ENCODE data around the gene LSP1.

The LSP1 gene

GRCh38 chr11:1841511-1842148 is 11.3 kb upstream of the LSP1 start:
- Histone ChIP-seq H3K4me3 (replicated peaks; ENCODE audit: insufficient read depth, low read length) (no peak overlapping the region), H3K27ac (replicated peaks) (no peak overlapping the region), H3K27me3 (ENCODE audit: insufficient read depth, poor library complexity, severe bottlenecking) (no peaks in the 10 kb centered on the region)
- TF ChIP-seq POLR2AphosphoS5 (IDR thresholded peaks at IDR 0.05; ENCODE audit: low read depth) (no peak), SPI1 (IDR thresholded peaks at IDR 0.05; ENCODE audit: borderline replicate concordance, low read depth) (no peak), GABPA (IDR thresholded peaks at IDR 0.05; ENCODE audit: low read depth) (no peak), CTCF (IDR thresholded peaks at IDR 0.05; ENCODE audit: insufficient read depth, low read length) (no peak)
- TF ChIP-seq, protein P1, sequence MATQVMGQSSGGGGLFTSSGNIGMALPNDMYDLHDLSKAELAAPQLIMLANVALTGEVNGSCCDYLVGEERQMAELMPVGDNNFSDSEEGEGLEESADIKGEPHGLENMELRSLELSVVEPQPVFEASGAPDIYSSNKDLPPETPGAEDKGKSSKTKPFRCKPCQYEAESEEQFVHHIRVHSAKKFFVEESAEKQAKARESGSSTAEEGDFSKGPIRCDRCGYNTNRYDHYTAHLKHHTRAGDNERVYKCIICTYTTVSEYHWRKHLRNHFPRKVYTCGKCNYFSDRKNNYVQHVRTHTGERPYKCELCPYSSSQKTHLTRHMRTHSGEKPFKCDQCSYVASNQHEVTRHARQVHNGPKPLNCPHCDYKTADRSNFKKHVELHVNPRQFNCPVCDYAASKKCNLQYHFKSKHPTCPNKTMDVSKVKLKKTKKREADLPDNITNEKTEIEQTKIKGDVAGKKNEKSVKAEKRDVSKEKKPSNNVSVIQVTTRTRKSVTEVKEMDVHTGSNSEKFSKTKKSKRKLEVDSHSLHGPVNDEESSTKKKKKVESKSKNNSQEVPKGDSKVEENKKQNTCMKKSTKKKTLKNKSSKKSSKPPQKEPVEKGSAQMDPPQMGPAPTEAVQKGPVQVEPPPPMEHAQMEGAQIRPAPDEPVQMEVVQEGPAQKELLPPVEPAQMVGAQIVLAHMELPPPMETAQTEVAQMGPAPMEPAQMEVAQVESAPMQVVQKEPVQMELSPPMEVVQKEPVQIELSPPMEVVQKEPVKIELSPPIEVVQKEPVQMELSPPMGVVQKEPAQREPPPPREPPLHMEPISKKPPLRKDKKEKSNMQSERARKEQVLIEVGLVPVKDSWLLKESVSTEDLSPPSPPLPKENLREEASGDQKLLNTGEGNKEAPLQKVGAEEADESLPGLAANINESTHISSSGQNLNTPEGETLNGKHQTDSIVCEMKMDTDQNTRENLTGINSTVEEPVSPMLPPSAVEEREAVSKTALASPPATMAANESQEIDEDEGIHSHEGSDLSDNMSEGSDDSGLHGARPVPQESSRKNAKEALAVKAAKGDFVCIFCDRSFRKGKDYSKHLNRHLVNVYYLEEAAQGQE (IDR thresholded peaks at IDR 0.05; ENCODE audit: insufficient replicate concordance, low read depth), result no peak
- DNase-seq (ENCODE audit: low read depth in 1 of 2, low spot score in 1 of 2), result no peak

- no peak for DNase-seq (ENCODE audit: low read depth in 1 of 2, low spot score in 1 of 2)
- no peak for TF ChIP-seq POLR2AphosphoS5 (IDR thresholded peaks at IDR 0.05; ENCODE audit: low read depth)
- TF ChIP-seq CTCF (IDR thresholded peaks at IDR 0.05; ENCODE audit: insufficient read depth, low read length), result no peak
- no peak for TF ChIP-seq SPI1 (IDR thresholded peaks at IDR 0.05; ENCODE audit: borderline replicate concordance, low read depth)
- TF ChIP-seq, protein P1 (IDR thresholded peaks at IDR 0.05; ENCODE audit: insufficient replicate concordance, low read depth), result no peak
- TF ChIP-seq GABPA (IDR thresholded peaks at IDR 0.05; ENCODE audit: low read depth), result no peak
- Histone ChIP-seq H3K4me3 (replicated peaks; ENCODE audit: insufficient read depth, low read length) (no peak overlapping the region), H3K27me3 (ENCODE audit: insufficient read depth, poor library complexity, severe bottlenecking) (no peaks in the 10 kb centered on the region), H3K27ac (replicated peaks) (no peak overlapping the region)
Measured at GRCh38 chr11:1842149-1843097, 10.5 kb upstream of the LSP1 start.

DNA sequence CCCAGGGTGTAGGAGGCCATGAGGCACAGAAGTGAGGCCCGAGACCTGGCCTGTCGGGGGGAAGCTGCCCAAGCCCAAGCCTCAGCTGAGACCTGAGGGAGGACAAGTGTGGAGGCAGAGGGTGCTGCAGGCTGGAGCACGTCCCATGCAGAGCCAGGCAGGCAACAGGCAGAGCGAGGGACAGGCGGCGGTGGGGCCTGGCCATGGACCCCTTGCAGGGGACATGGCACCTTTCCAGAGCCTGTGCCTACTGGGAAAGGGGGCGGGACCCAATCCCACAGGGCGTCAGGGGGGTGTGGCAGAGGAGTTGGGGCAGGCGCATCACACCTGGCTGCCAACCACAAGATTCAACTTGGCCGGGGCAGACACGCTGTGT is 9.8 kb upstream of the LSP1 start:
- no peak overlapping the region for H3K27ac ChIP-seq (replicated peaks)
- no peaks in the 10 kb centered on the region for H3K27me3 ChIP-seq (ENCODE audit: insufficient read depth, poor library complexity, severe bottlenecking)

More for the DNA sequence above, 9.8 kb upstream of the LSP1 start:
- TF ChIP-seq SPI1 (IDR thresholded peaks at IDR 0.05; ENCODE audit: borderline replicate concordance, low read depth), result no peak
- TF ChIP-seq, protein P1 (IDR thresholded peaks at IDR 0.05; ENCODE audit: insufficient replicate concordance, low read depth), result no peak
- TF ChIP-seq POLR2AphosphoS5 (IDR thresholded peaks at IDR 0.05; ENCODE audit: low read depth), result no peak
- no peak for TF ChIP-seq CTCF (IDR thresholded peaks at IDR 0.05; ENCODE audit: insufficient read depth, low read length)
- no peak for TF ChIP-seq GABPA (IDR thresholded peaks at IDR 0.05; ENCODE audit: low read depth)
- H3K4me3 ChIP-seq (replicated peaks; ENCODE audit: insufficient read depth, low read length), result no peak overlapping the region
- DNase-seq (ENCODE audit: low read depth in 1 of 2, low spot score in 1 of 2), result no peak
